GM18508 (cell line): ENCODE data around the gene LAMP1.
"Not testable (repeated sequence)": the region's sequence is repeated elsewhere in the genome, so short reads cannot be mapped to it uniquely, and the experiment has no call there.

Experiments
- ATAC-seq: cut with Tn5 transposase; IDR thresholded peaks from one replicate; pipeline ENCODE4 v1.9.1; 2021; ENCODE audit warnings: moderate number of reproducible peaks; ENCODE audit not compliant: insufficient read depth, unreplicated experiment

The LAMP1 gene

DNA sequence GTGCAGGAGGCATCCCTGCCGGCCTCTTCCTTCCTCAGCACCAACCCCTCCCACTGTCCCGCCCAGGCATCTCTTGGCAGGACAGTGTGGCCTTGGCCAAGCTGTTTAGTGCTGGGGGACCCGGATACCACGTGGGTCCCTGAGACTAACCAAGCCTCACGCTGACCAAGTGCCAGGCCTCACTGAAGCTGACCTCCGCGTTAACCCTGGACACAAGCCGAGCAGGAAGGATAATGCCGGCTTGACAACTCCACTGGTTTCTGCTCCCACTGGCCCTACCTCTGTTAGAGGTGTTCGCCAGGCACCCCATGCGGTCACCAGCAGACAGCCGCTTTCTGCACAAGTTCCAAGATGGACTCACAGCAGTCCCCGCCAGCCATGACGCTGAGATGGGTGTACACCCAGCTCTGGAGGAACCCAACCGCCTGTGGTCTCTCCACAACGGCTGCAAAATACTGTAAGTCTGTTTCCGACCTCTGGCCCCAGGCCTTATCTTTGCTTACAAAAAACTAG is 54.5 kb downstream of the LAMP1 start:
- ATAC-seq, result no peak

DNA sequence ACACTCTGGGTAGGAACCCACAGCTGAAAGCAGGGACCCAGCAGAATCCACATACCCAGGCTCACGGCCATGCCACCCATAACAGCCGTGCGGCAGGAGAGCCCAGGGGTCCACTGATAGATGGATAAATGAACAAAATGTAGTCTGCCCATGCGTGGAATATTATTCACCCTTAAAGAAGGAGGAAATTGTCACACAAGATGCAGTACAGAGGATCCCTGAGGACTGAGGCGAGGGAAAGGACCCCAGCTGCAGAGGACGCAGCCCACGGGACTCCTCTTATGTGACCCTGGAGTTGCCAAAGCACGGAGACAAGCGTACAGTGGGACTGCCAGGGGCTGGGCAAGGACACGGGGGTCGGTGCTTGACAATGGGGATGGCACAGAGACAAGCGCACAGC is 56.2 kb downstream of the LAMP1 start:
- ATAC-seq, result no peak

DNA sequence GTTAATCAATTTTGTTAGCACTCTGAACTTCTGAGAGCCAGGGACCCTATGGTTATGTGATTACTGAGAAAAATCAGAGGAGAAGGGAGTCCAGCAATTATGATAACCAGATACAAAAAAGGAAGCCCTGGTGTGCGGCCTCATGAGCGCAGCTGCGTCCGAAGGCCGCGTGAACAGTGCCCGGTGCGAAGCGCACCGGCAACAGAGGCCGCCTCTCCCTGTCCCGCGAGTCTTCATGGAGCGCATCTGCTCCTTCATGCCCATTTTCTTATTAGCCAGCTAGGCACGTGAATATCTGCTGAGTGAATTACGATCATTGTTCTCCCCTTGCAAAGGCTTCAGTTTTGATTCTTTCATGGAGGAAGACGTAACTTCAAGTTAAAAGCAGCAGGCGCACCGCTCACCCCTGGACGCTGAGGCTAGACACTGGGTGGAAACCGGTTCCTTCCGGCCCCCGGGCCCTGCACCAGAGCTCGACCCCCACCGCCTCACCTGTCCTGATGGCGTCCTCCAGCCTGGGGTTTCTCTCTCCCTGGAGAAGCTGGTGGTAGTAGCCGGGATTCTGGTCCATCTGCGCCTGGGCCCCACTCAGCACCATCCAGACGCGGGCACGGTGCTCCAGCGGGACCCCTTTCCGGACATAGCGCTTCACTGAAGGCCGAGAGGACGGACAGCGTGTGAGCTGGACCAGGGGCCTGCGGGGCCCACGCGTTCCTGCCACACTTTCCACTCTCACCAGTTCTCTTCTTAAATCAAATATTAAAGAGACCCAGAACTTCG is 58.0 kb downstream of the LAMP1 start:
- ATAC-seq, result no peak

GRCh38 chr13:113355621-113356020 is 58.6 kb downstream of the LAMP1 start:
- ATAC-seq, result no peak

DNA sequence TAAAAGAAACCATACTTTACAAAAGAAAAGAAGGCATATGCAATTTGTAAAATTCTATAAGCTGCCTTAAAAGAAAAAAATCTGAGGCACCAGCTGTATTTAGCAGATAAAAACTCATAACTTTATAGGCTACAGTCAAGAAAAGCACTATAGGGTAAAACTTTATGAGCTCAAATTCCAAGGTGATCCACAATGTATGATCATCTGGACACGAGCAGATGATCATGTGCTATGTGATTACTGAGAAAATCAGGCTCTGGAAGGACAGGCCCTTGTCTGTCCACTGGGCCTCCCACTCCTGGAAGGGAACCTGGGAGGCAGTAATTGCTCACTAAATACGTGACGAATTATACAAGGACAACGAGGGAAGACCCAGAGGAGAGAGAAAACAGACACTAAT is 59.6 kb downstream of the LAMP1 start:
- no peak for ATAC-seq

GRCh38 chr13:113357529-113357928 is 60.5 kb downstream of the LAMP1 start:
- no peak for ATAC-seq

GRCh38 chr13:113358653-113359190 is 61.7 kb downstream of the LAMP1 start:
- no peak for ATAC-seq

DNA sequence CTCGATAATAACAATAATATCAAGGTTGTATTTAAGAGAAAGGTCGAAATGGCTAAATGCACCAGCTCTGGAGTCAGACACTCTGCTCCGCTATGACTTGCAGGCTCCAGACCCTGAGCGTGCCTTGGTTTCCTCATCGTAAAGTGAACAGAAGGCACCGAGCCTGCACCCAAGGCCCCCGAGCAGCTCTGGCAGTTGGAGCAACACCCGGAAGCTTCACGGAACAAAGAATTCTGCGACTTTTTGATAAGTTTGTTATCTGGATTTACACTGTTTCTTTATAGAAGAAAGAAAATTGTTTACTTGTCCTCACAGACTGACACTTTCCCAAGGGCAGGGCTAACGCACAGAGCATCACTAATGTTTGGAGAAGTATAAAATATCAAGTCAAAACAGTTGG is 62.5 kb downstream of the LAMP1 start:
- ATAC-seq, result no peak

DNA sequence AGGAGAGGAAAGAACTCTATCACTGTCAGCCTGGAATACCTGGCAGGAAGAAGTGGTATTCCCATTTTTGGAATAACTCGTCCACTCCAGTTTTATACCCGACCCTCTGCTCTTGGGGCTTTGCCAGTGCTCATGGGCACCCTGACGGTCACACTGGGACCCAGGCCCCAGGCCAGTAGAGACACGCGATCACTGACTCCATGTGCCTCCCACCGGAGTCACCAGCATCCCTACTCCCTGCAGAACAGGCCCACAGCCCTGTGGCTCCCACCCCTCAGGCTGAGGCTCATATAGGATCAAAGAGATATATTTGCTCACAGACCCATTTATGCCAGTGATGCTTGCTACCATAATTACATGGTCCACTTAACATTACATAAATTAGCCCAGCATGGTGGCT is 63.4 kb downstream of the LAMP1 start:
- no peak for ATAC-seq

DNA sequence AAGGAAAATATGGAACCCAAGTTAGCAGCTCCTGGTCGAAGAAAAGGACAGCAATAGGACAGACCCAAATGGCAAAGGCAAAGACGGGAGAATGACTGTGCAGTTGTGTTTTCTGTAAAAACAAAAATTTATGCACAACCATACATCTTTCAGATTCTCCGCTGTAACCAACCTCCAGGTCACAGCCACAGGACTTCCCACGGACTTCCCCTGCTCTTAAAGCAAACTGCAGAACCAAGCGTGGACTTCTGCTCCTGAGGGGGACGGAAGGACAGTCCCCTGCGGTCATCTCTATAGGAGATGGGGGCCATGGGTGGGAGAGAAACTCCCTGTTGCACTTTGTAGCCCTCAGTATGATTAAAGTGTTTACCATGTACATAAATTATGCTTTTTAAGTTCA is 64.4 kb downstream of the LAMP1 start:
- no peak for ATAC-seq

DNA sequence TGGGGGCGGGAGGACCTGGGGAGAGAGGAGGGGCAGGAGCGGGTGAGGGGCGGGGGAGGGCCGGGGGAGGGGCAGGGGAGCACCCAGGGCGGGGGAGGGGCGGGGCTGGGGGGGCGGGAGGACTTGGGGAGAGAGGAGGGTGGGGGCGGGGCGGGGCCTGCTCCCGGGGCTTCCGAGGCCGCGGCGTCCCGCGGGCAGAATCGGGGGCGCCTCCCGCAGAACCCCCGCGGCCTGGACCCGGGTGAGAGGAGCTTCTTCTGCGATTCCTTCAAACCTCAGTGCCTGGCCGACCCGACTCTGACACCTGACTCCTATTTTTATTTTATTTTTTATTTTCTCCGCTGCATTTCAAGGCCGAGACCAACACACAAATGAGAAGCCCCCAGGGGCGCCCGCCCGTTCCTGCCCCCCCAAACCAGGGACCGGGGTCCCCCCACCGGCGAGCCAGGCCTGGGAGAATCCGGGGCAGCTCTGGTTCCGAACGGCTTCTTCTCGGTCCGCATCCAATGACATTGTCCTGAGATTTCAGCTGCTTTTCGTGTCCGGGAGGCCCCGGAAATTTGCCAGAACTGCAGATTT is 67.4 kb downstream of the LAMP1 start:
- no peak for ATAC-seq

DNA sequence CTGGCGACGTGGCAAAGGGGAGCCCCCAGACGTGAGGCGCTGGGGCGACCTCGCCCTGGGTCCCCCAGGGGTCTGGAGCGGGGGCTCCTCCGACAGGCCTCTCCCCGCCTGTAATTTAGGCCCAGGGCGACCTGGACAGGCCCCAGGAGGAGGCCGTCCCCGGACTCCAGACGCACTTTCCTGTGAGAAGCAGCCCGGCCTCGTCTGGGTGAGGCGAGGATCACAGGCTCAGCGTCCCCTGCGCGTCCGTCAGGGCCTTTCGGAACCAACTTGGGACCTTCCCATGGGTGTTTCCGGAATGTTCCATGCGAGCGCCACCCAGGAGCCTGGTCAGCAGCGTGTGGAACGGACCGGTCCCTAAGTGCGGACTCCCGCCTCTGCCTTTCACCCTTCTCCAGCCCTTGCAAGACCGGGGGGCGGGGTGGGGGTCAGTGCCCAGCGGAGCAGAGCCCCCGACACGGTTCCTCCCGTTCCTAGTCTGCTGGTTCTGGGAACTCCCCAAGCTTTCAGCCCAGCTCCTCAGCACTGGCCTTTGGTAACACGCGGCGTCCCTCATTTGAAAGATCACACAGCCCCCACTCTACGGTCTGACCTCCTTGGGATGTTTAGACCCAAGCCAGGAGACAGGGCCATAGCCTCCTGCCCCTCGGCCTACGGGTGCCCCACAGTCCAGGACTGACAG is 68.0 kb downstream of the LAMP1 start:
- ATAC-seq, result no peak

- no peak for ATAC-seq
Measured at GRCh38 chr13:113365583-113365970, 68.5 kb downstream of the LAMP1 start.

- no peak for ATAC-seq
Measured at GRCh38 chr13:113365971-113366588, 69.0 kb downstream of the LAMP1 start.

DNA sequence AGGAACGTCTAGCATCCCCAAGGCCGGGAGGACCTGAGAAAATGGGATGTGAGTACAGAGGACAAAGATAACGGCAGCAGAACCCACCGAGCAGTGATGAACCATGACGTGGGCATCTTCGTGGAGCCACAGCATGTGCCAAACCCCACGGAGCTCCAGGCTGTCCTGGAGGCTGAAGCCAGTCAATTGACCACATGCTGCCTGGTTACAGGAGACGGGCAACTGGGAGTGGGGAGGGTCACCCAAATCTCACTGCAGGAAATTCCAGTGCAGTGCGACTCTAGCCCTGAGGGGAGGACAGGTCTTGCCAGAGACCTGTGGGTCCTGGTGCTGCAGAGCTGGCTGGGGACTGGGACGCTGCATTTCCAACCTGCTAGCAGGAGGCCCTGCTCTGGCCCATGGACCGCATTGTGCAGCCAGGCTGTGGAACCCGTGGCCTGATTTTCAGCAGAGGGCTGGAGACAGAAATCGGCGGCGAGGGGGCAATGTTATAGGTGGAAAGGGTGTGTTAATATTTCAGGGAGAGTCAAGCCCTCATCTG is 70.1 kb downstream of the LAMP1 start:
- ATAC-seq, result no peak

GRCh38 chr13:113367771-113368170 is 70.7 kb downstream of the LAMP1 start:
- no peak for ATAC-seq

DNA sequence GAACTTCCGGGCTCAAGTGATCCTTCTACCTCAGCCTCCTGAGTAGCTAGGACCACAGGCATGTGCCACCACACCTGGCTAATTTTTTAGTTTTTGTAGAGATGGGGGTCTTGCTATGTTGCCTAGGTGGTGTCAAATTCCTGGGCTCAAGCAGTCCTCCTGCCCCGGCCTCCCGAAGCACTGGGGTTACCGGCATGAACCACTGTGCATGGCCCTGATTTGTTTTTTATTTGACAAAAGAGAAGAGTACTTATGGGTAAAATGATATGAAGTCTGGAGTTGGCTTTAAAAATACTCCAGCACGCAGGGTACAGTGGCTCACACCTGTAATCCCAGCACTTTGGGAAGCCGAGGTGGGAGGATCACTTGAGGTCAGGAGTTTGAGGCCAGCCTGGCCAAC is 71.3 kb downstream of the LAMP1 start:
- ATAC-seq, result not testable (repeated sequence)

DNA sequence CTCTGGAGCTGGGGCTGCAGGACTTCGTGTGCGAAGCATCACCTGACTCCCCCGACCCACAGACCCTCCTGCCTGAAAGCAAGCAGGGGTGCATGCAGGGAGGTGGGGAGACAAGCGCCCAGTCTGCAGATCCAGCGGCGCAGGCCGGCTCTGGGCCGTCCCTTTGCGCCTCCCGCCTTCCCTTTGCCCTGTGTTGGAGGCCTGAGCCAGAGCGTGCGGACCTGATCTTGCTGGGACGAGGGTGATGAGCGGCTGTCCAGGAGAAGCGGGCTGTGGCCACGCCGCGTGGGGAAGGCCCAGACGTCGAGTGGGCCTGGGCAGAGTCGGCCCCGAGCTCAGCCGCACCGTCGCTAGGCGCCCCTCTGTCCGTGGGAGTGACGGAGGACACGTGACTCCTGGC is 72.2 kb downstream of the LAMP1 start:
- ATAC-seq, result no peak

DNA sequence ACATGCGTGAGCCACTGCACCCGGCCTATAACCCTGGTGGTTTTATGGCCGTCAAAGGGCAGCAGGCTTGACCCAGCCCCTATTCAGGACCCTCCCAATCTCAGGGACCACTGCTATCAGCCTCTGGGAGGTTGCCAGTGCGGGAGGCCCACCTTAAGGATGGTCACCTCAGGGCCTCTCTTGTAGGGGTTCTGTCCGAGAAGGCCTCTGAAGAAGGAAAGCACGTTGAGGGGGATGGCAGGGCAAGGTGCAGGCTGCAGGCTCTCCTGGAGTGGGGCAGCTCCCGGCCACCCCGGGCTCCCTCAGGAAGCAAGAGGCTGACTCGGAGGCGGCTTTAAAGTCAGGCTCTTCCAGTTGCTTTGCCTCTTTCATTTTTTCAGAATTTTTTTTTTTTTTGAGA is 72.8 kb downstream of the LAMP1 start:
- no peak for ATAC-seq

DNA sequence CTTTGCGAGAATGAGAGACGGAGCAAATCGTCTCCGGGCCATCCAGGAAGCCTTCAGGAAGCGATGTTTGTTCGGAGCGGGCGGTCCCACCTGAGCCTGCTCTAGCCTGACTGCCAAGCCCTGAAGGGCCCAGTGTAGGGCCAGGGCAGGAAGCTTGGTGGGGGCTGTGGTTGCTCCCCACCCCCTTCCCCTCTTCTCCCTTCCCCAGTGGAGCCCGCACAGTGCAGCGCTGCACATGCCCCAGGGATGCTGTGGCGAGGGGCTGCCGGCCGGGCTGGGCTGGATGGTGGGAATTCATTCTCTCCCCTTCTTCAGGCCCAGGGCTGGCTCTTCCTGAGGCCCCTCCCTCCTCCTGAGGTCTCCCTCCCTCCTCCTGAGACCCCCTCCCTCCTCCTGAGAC is 74.0 kb downstream of the LAMP1 start:
- no peak for ATAC-seq
